ENCODE data around the gene RRN3.
"Not testable (repeated sequence)": the region's sequence is repeated elsewhere in the genome, so short reads cannot be mapped to it uniquely, and the experiment has no call there.

RRN3 gene, protein sequence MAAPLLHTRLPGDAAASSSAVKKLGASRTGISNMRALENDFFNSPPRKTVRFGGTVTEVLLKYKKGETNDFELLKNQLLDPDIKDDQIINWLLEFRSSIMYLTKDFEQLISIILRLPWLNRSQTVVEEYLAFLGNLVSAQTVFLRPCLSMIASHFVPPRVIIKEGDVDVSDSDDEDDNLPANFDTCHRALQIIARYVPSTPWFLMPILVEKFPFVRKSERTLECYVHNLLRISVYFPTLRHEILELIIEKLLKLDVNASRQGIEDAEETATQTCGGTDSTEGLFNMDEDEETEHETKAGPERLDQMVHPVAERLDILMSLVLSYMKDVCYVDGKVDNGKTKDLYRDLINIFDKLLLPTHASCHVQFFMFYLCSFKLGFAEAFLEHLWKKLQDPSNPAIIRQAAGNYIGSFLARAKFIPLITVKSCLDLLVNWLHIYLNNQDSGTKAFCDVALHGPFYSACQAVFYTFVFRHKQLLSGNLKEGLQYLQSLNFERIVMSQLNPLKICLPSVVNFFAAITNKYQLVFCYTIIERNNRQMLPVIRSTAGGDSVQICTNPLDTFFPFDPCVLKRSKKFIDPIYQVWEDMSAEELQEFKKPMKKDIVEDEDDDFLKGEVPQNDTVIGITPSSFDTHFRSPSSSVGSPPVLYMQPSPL

DNA sequence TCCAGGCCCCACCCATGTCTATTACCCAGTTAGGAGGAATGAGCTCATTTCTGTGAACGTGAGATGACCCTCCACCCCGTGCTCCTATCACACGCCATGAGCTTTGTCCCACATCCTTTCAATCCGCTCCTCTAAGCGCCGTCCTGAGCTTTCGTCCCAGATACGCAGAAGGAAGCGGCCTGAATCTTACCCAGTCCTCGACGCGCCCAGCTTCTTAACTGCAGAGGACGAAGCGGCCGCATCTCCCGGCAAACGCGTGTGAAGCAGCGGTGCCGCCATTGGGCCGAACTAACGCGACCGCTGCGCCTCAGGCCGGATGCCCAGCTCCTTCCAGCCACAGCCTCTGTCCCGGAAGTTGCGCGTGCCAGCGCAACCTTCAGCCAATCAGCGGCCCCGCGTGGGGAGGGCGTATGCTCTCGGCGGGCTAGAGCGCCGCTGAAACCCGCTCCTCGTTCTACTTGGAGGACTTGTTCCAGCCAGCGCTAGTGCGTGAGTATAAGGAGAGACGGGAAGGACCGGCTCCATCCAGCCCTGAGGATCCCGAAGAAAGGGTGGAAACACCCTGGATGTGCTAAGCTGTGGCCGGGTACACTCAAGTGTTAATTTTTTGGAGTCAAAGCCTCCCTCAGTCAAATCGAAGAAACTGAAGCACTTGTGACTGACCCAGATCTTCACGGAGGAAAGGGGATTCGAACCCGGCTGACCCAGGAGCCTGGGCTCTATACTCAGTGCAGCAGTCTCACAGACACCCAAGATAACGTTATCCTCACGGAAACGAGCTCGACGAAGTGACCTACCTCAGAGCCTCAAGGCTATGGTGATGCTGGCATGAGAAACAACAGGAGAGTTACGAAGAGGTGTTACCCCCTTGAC, at the start of gene RRN3:
RRN3 (minus strand) TSS at position 318 of the 873 bp plus-strand sequence; CDS start at position 279, 39 bp downstream.
- DNase-seq (peak; percentile 90), ATAC-seq (peak; percentile 100)

DNA sequence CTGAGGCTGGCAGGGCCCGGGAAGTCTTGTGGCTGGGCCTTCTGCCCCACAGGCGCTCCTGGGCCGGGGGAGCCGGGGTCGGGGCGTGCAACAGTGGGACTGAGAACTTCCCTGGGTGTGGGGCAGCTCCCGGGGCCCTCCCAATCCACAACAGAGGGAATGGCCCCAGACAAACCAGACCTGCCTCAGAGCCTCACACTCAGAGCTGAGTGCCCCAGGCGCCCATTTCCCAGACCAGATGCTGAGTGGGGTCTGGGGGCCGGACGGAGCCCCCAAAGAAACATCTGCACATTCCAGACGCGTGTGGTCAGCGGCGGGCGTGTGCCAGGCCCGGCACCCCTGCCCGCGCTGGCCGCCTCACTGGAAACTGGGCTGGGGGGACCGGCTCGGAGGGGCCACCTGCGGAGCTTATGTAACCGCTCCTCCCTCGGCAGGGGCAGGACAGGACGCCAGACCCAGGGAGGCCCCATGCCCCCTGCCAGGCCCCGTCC, 49.6 kb upstream of the RRN3 start:
- ATAC-seq, DNase-seq: not testable (repeated sequence)

GRCh38 chr16:15142891-15143600, 49.0 kb upstream of the RRN3 start:
- not testable (repeated sequence) for ATAC-seq, DNase-seq

- not testable (repeated sequence) for ATAC-seq, DNase-seq
These were observed 48.2 kb upstream of the RRN3 start for GRCh38 chr16:15142107-15142890.

DNA sequence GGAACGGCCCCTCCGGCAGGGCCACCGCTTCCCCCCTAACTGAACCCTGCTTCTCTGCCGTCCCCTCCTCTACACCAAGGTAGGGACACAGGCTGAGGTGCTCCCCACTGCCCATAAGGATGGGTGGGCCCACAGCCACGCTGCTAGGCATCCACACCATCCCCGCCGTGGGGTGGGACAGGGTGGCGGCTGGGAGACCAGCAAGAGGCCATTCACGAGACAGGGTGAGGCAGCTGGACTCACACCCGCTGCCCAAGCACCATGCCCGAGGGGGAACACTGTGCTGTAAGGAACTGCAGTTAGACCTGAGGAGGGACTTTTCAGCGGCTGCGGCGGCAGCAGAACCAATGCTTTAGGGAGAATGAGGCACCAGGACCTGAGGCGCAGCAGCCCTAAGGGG, 47.5 kb upstream of the RRN3 start:
- DNase-seq (no peak), ATAC-seq (no peak)

GRCh38 chr16:15140444-15141365, 46.6 kb upstream of the RRN3 start:
- not testable (repeated sequence) for DNase-seq, ATAC-seq

DNA sequence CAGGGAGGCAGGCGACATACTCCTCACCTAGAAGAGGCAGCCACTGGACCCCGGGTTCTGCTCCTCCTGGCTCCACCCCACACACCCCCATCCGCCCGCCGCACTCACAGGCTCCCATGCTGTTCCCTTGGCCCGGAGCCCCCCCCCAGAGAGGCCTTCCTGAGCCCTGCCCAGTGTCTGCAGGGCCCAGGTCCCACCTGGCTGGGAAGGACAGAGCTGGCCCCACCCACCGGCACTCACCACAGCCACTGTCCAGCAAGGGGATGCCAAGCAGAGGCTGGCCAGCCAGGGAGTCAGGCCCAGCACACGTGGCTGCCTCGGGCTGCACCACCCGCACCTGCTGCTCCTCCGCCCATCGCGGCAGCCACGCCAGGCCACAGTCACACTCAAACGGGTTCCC, 43.4 kb upstream of the RRN3 start:
- ATAC-seq, DNase-seq: not testable (repeated sequence)

DNA sequence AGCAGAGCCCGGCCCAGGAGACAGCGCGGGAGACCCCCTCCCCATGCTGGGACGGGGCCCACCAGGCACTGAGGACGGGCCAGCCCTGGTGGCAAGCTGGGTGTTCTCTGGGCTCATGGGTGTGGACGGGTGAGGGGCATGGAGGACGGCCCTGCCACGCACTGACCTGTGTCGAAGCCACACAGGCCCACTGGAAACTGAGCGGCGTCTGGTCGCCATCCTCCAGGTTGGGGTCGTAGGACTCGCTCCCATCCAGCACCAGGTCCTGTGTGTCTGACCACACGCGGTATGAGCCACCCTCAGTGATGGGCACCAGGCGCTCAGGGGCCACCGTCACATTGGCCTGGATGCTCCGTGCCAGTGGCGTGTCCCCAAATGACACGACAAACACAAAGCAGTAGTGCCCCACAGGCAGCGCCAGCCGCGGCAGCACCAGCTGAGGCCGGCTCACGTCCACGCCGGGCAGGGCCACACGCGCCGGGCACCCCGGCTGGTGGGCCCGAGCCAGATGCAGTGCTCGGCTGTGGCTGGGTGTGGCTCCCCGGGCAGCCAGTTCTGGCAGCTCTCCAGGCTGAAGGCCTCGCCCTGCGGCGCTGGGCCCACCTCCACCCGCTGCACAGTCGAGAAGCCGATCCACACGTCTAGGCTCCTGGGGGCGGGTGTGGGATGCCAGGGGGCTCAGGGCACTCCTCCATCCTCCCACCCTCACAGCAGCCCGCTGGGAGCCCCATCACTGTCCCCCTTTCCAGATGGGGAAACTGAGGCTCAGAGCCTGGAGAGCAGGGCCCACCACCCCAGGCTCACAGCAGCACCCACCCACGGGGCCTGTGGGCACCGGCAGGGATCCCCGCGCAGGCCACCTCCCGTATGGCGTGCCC, 41.6 kb upstream of the RRN3 start:
- ATAC-seq, DNase-seq: not testable (repeated sequence)

DNA sequence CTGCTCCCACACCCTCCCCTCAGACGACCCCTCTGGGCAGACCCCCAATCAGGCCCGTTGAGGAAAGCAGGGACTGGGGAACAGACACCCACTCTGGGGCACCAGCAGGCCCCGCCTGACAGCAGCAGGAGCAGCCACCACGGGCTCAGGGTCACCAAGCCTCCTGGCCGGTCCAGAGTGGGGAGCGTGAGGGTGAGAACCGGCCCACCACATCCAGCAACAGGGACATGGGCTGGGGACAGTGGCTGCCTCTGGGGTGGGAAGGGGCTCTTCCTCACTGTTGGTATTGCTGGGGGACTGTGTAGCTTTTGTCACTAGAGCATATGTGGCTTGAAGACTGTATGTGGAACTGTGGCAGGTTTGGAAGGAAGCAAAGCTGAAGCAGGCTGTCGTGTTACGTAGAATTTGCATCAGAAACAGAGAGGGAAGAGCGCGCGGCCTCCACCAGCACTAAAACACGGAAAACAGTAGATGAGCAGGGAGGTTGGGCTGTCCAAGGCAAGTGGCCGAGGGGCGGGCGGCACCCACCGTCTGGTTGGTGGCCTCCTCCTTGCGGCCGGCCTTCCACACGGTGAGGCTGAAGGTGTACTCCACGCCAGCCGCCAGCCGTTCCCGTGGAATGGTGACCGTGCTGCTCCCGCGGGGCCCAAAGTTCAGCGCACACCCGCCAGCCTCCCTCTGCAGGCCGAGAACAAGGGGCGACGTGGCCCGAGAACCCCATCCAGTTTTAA, 40.8 kb upstream of the RRN3 start:
- not testable (repeated sequence) for DNase-seq, ATAC-seq

DNA sequence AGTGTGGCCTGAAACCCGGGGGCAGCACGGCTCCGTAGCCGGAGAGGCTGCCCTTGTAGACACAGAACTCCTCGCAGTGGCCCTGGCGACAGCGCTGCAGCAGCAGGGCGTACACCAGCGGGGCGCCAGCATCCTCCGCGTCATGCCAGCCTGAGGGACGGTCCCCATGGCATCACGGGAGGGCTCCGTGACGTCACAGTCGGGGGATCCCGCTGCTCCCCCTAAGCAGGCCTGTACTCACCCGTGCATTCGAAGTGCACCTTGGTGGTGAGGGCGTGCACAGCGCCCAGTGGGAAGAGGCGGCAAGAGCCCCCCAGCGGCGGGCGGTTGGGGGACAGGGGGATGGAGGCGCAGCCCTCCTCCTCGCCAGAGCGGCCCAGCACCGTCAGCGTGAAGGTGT, 39.5 kb upstream of the RRN3 start:
- not testable (repeated sequence) for ATAC-seq, DNase-seq

- ATAC-seq, DNase-seq: not testable (repeated sequence)
These were observed 38.8 kb upstream of the RRN3 start for GRCh38 chr16:15132719-15133428.

DNA sequence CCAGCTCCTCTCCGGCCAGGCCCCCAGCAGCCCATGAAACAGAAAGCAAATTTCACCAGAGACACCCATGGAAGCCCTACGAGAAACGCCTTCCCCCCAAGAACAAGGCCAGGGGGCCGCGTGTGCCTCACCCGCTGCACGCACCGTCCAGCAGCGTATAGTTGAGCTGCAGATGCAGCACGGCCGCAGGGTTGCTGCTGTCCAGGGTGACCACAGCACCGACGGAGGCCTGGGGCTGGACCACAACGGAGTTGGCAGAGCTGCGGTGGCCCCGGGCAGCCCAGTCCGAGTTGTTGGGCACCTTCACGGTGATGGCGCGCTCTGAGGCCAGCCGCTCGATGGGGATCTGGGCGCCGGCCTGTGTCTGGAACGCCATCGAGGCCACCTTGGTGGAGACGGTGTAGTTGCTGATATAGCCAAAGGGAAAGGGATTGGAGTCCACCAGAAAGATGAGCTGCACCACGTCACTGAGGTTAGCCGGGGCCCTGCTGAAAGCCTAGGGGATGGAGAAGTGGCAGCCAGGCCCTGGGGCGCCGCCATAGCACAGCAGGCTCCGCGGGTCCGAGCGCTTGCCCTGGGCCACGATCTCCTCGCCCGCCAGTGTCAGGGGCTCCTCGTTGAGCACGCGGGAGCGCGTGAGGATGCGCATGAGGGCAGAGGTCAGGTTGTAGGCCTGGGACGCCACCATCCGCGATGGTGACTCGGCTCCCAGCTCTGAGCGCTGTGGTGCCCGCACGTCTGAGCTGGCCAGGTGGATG, 37.0 kb upstream of the RRN3 start:
- not testable (repeated sequence) for ATAC-seq, DNase-seq

- not testable (repeated sequence) for DNase-seq, ATAC-seq
These were observed 36.3 kb upstream of the RRN3 start for GRCh38 chr16:15130256-15130932.

GRCh38 chr16:15127641-15128425, 33.8 kb upstream of the RRN3 start:
- DNase-seq, ATAC-seq: not testable (repeated sequence)
